Muscle of arm (tissue), 12 donors: ENCODE data around the gene FA2H. TPM values are rescaled to one million over a fixed set of nuclear protein-coding genes. Genes with fewer than 3 reads are reported as not detected.
"Not testable (repeated sequence)": the region's sequence is repeated elsewhere in the genome, so short reads cannot be mapped to it uniquely, and the experiment has no call there.

Source experiments
- DNase-seq: peaks from one replicate; pipeline ENCODE4 v3.0.0-alpha.2; 2013
- polyA plus RNA-seq, 12 donors: library from polyadenylated mRNA; unstranded; fragments of 120-200 nt; gene quantifications; one replicate each; pipeline ENCODE4 v1.2.1, GENCODE V29; 2013; ENCODE audit not compliant: insufficient read length in 12 of 12

FA2H gene
- polyA plus RNA-seq, 12 donors = 0.08 to 6.8 (median 0.15) TPM; not detected in 4

GRCh38 chr16:74770831-74771526, 3.6 kb downstream of the FA2H start:
- DNase-seq = no peak

GRCh38 chr16:74769586-74770190, 4.9 kb downstream of the FA2H start:
- DNase-seq = no peak

GRCh38 chr16:74768239-74768638, 6.4 kb downstream of the FA2H start:
- DNase-seq = no peak

GRCh38 chr16:74767749-74768148, 6.9 kb downstream of the FA2H start:
- no peak for DNase-seq

GRCh38 chr16:74766729-74767128, 7.9 kb downstream of the FA2H start:
- DNase-seq = no peak

GRCh38 chr16:74764184-74764583, 10.4 kb downstream of the FA2H start:
- DNase-seq = not testable (repeated sequence)

- no peak for DNase-seq
Observed at GRCh38 chr16:74761665-74762064, 13.0 kb downstream of the FA2H start.

- DNase-seq = no peak
Observed at GRCh38 chr16:74760007-74760767, 14.4 kb downstream of the FA2H start.

- DNase-seq = no peak
Observed at GRCh38 chr16:74759564-74759963, 15.1 kb downstream of the FA2H start.

GRCh38 chr16:74758801-74759200, 15.8 kb downstream of the FA2H start:
- no peak for DNase-seq

GRCh38 chr16:74757349-74757748, 17.3 kb downstream of the FA2H start:
- DNase-seq = no peak

GRCh38 chr16:74756203-74756602, 18.4 kb downstream of the FA2H start:
- no peak for DNase-seq

- no peak for DNase-seq
Observed at GRCh38 chr16:74753180-74753579, 21.4 kb downstream of the FA2H start.

GRCh38 chr16:74752756-74753155, 21.9 kb downstream of the FA2H start:
- no peak for DNase-seq

- DNase-seq = no peak
Observed at GRCh38 chr16:74752258-74752657, 22.4 kb downstream of the FA2H start.

GRCh38 chr16:74751658-74752057, 23.0 kb downstream of the FA2H start:
- DNase-seq = no peak

- DNase-seq = no peak
Observed at GRCh38 chr16:74749291-74750055, 25.1 kb downstream of the FA2H start.

- DNase-seq = no peak
Observed at GRCh38 chr16:74748616-74749026, 26.0 kb downstream of the FA2H start.

GRCh38 chr16:74747716-74748615, 26.7 kb downstream of the FA2H start:
- DNase-seq = no peak

GRCh38 chr16:74745926-74746325, 28.7 kb downstream of the FA2H start:
- DNase-seq = no peak

GRCh38 chr16:74745109-74745615, 29.5 kb downstream of the FA2H start:
- no peak for DNase-seq
